HEK293 (cell line): Measurements from ENCODE around the gene MRPL18.

Experiments used
- HOXA7 ChIP-seq: sonication (generic); formaldehyde crosslinking; IDR thresholded peaks from 2 replicates; pipeline ENCODE4 v1.8.1; 2022; ENCODE audit warnings: missing genetic modification reagents, borderline replicate concordance
- ZIC2 ChIP-seq: fragments of 450-650 bp; formaldehyde crosslinking; IDR thresholded peaks from 2 replicates; pipeline ENCODE4 v1.5.1; 2016; ENCODE audit warnings: missing biosample characterization, missing genetic modification characterization
- ZNF239 ChIP-seq: fragments of 450-650 bp; formaldehyde crosslinking; IDR thresholded peaks from 2 replicates; pipeline ENCODE4 v1.5.1; 2016; ENCODE audit warnings: missing biosample characterization, missing genetic modification characterization
- ZNF24 ChIP-seq: fragments of 450-650 bp; formaldehyde crosslinking; IDR thresholded peaks from 2 replicates; pipeline ENCODE4 v1.5.1; 2016; ENCODE audit warnings: missing biosample characterization, missing genetic modification characterization
- ZNF664 ChIP-seq: fragments of 450-650 bp; formaldehyde crosslinking; IDR thresholded peaks from 2 replicates; pipeline ENCODE4 v1.5.1; 2016; ENCODE audit warnings: missing biosample characterization, missing genetic modification characterization
- ZNF670 ChIP-seq: fragments of 450-650 bp; formaldehyde crosslinking; IDR thresholded peaks from 2 replicates; pipeline ENCODE4 v1.5.1; 2016; ENCODE audit warnings: missing biosample characterization, missing genetic modification characterization, low read depth
- ZNF843 ChIP-seq: fragments of 450-650 bp; formaldehyde crosslinking; IDR thresholded peaks from 2 replicates; pipeline ENCODE4 v1.5.1; 2016; ENCODE audit warnings: missing biosample characterization, missing genetic modification characterization
- TF ChIP-seq, protein P1 (sequence below): fragments of 450-650 bp; formaldehyde crosslinking; IDR thresholded peaks from 2 replicates; pipeline ENCODE4 v1.5.1; 2016; ENCODE audit warnings: missing biosample characterization, missing genetic modification characterization
- TF ChIP-seq, protein P2 (sequence below): fragments of 450-650 bp; formaldehyde crosslinking; IDR thresholded peaks from 2 replicates; pipeline ENCODE4 v1.5.1; 2016; ENCODE audit warnings: missing biosample characterization, missing genetic modification characterization

DNA sequence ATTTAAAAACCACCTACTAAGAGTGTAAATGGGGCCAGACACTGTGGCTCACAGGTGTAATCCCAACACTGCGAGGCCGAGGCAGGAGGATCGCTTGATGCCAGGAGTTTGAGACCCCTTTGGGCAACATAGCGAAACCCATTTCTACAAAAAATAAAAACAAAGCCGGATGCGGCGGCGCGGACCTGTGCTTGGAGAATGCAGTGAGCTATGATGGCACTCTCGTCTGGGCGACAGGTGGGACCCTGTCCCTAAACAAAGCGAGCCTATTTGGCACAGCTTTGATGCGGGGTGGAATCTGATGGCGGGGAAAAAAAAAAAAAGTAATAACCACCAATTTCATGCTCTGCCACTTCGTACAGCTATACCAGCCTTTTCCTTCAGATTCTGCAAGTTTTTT is 2.0 kb upstream of the MRPL18 start:
- TF ChIP-seq, protein P1, sequence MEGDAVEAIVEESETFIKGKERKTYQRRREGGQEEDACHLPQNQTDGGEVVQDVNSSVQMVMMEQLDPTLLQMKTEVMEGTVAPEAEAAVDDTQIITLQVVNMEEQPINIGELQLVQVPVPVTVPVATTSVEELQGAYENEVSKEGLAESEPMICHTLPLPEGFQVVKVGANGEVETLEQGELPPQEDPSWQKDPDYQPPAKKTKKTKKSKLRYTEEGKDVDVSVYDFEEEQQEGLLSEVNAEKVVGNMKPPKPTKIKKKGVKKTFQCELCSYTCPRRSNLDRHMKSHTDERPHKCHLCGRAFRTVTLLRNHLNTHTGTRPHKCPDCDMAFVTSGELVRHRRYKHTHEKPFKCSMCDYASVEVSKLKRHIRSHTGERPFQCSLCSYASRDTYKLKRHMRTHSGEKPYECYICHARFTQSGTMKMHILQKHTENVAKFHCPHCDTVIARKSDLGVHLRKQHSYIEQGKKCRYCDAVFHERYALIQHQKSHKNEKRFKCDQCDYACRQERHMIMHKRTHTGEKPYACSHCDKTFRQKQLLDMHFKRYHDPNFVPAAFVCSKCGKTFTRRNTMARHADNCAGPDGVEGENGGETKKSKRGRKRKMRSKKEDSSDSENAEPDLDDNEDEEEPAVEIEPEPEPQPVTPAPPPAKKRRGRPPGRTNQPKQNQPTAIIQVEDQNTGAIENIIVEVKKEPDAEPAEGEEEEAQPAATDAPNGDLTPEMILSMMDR (tag by site-specific recombination): no peak
- TF ChIP-seq ZNF239 (tag by site-specific recombination) (no peak), ZNF24 (tag by site-specific recombination) (no peak), ZNF670 (tag by site-specific recombination) (no peak), ZNF664 (tag by site-specific recombination) (no peak), HOXA7 (CRISPR knock-in tag) (no peak), ZIC2 (no peak), ZNF843 (tag by site-specific recombination) (no peak)
- TF ChIP-seq, protein P2, sequence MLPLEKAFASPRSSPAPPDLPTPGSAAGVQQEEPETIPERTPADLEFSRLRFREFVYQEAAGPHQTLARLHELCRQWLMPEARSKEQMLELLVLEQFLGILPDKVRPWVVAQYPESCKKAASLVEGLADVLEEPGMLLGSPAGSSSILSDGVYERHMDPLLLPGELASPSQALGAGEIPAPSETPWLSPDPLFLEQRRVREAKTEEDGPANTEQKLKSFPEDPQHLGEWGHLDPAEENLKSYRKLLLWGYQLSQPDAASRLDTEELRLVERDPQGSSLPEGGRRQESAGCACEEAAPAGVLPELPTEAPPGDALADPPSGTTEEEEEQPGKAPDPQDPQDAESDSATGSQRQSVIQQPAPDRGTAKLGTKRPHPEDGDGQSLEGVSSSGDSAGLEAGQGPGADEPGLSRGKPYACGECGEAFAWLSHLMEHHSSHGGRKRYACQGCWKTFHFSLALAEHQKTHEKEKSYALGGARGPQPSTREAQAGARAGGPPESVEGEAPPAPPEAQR: no peak
